WI38 (cell line): ENCODE results near the gene ANKRD39.
A peak's percentile ranks its signal among the peaks of the same experiment; 100 is the strongest.

Experiments used
- H3K4me3 ChIP-seq: 2 replicates; pipeline ENCODE4 v1.5.1; 2011; ENCODE audit warnings: low read depth, mild to moderate bottlenecking, control low read depth, low read length
- TF ChIP-seq, protein P1 (sequence below): IDR thresholded peaks from 2 replicates; pipeline ENCODE4 v1.5.1; 2012; ENCODE audit warnings: low read depth, mild to moderate bottlenecking, control low read depth, low read length

ANKRD39 gene, protein sequence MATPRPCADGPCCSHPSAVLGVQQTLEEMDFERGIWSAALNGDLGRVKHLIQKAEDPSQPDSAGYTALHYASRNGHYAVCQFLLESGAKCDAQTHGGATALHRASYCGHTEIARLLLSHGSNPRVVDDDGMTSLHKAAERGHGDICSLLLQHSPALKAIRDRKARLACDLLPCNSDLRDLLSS

DNA sequence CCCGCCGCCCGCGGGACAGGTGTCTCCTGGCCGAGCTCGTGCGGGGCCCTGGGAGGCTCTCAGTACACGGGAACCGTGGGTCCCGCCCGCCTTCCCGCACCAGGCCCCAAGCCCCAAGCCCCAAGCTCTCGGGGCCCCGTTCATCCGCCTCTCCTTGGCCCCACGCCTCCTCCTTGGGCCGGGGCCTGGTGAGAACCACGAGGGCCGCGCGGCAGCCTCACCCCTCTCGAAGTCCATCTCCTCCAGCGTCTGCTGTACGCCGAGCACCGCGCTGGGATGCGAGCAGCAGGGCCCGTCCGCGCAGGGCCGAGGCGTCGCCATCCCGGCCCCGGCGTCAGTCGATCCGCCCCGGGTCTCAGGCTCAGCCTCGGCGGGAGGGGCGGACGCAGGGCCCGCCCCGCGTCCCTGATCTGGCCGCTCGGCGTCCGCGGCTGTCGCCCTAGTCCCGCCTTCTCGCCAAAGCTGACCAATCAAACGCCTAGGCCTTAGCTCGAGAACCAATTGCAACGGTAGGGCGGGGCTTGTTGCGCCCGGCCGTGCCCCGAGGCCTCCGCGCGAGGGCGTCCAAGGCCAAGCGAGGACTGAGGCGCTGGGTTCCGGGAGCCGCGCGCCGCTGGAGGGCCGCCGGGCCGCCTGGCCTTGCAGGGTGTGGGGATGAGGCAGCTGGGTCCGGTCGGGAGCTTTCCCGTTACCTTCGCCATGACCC is at the start of gene ANKRD39:
Gene ANKRD39, minus strand, starts transcription at position 350 of the 706 bp plus-strand sequence. Its CDS starts 29 bp downstream, at position 321.
- H3K4me3 ChIP-seq = peak within 1 kb of the TSS; percentile 81
- TF ChIP-seq, protein P1, sequence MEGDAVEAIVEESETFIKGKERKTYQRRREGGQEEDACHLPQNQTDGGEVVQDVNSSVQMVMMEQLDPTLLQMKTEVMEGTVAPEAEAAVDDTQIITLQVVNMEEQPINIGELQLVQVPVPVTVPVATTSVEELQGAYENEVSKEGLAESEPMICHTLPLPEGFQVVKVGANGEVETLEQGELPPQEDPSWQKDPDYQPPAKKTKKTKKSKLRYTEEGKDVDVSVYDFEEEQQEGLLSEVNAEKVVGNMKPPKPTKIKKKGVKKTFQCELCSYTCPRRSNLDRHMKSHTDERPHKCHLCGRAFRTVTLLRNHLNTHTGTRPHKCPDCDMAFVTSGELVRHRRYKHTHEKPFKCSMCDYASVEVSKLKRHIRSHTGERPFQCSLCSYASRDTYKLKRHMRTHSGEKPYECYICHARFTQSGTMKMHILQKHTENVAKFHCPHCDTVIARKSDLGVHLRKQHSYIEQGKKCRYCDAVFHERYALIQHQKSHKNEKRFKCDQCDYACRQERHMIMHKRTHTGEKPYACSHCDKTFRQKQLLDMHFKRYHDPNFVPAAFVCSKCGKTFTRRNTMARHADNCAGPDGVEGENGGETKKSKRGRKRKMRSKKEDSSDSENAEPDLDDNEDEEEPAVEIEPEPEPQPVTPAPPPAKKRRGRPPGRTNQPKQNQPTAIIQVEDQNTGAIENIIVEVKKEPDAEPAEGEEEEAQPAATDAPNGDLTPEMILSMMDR = peak; percentile 72

DNA sequence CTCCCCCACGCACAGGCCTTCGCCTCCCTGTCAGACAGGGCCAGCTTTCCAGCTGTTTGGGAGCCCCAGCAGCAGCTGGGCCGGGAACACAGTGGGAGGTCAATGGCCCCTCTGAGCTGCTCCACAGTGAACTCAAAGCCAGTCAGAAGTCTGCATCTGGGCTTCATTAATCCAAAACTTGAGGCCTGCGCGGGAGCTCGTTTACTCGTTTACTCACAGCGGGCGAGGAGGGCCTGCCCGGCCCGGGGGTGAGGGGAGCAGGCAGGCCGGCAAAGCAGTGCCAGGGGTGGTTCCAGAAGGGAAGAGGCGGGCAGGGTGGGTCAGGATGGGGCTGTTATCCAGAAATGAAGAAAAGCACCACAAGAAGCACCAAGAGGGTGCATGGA is 48.9 kb upstream of the ANKRD39 start:
- no peak overlapping the region for H3K4me3 ChIP-seq
- TF ChIP-seq, protein P1 = no peak

DNA sequence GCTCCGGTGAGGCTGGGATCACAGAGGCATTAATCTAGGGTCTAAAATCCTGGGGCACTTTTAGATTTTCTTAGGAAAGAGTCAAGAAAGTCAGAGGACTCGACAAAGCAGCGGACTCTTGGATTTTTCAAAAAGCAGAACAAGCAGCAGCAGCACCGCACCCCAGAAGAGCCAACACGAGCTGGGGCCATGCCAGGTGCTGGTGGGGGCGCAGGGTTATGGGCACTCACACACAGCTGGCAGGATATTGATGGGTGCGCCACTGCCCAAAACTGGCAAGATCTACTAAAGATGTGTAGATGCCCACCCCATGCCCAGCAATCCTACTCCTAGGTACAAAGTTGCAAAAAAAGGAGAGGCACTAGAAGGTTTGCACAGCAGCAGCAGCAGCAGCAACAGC is 46.0 kb upstream of the ANKRD39 start:
- H3K4me3 ChIP-seq = no peak overlapping the region
- TF ChIP-seq, protein P1 = no peak

DNA sequence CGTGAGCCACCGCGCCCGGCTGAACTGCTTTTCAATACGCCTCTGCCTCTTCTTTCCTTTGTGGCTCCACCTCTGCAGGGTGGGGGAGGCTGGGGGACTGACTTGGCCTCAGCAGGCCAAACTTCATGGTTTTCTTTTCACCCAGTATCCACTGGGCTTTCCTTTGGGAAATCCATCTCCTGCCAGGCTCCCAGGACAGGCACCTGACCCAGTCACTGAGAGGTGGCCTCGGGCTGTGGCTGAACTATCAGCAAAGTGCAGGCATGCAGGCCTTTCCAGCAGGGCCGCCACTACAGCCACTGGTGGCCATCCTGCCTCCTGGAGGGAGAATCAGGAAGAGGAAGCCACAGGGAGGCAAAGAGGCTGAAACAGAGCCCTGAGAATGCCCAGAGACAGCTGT is 45.5 kb upstream of the ANKRD39 start:
- TF ChIP-seq, protein P1 = no peak
- H3K4me3 ChIP-seq = no peak overlapping the region

DNA sequence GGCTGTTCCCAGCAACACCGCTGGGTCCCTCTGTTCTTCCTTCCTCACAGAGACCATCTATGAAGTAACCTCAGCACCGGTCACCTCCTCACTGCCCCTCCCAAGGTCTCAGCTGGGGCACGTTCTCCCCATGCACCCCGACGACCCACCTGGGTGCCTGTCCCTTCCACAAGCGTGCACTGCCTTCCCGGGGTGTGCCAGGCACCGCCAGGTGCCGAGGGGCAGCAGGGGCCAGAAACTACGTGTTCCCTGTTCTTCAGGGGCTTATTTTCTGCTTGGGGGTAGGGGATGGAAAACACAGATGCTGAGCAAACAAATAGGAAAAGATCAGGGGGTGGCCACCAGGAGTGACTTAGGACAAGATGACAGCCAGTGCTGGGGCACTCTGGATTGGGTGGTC is 42.4 kb upstream of the ANKRD39 start:
- H3K4me3 ChIP-seq = no peak overlapping the region
- TF ChIP-seq, protein P1 = no peak

DNA sequence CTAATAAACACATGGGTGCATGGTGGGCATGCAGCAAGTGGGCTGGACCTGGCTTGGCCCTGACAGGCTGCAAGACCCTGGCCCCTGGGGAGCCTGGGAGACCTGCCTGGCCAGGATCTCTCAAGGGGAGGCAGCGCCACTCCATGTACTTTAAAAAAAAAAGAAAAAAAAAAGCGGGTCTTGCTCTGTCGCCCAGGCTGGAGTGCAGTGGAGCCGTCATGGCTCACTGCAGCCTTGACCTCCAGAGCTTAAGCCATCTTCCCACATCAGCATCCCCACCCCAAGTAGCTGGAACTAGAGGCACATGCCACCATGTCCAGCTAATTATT is 41.6 kb upstream of the ANKRD39 start:
- no peak overlapping the region for H3K4me3 ChIP-seq
- TF ChIP-seq, protein P1 = no peak

DNA sequence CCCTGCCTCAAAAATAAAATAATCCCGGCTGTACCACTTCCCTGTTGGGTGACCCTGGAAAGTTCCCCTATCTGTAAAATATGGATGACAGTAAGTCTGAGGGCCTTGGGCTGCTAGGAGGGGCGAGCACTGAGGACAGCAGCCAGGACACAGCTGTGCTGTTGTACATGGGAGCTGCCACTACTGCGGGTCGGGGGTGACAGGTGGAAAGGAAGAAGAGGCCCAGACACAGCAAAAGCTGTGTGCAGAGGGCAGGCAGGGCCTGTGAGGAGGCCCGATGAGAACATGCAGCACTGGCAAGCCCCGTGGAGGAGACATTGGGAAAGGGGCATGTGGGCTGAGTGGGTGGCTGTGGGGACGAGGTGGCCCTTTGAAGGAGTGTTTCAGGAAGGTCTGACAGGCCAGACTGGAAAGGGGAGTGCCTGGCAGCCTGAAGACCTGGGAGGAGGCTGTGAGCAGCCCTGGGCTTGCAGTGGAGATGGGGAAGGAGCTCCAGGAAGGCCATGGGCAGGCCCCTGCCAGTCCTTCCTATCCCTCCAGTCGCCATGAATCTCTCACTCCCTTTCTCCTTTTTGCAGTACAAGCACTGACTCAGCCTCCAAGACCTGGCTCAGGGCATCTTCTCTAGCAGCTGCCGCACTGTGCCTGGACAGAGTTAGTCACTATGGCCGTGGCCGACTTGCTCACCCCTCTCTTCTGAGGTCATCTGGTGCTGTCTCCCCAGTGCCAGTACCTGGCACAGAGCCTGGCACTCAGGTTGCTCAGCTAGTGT is 41.0 kb upstream of the ANKRD39 start:
- TF ChIP-seq, protein P1 = no peak
- no peak overlapping the region for H3K4me3 ChIP-seq
